HCT116 (cell line): ENCODE results near the gene CPS1. TPM values are rescaled to one million over a fixed set of nuclear protein-coding genes. Genes with fewer than 3 reads are reported as not detected.

ENCODE experiments used
- ATAC-seq: fragments of 200-7000 bp; cut with Tn5 transposase; 2 replicates; pipeline ENCODE4 v1.9.1; 2020; ENCODE audit warnings: mild to moderate bottlenecking, moderate library complexity
- BruUV-seq: library from RNA; stranded (reverse); fragments of 400-500 nt; replicated peaks from 2 replicates; lab custom pipeline; 2021; lab: Mats Ljungman, UMichigan
- CTCF ChIA-PET: fragments of 300-600 bp; sonication (Branson Sonifier 250); formaldehyde crosslinking; loops from one replicate; lab custom pipeline; 2021; ENCODE audit warnings: antibody characterized with exemption; lab: Charles Lee
- POLR2A ChIA-PET: fragments of 300-600, 350-600 bp; sonication (Branson Sonifier 250); formaldehyde crosslinking; loops from one replicate; lab custom pipeline; 2021; ENCODE audit warnings: antibody characterized with exemption; lab: Charles Lee
- RAD21 ChIA-PET, 2 experiments: fragments of 300-600 bp; sonication (Branson Sonifier 250); formaldehyde crosslinking; loops; one replicate each; lab custom pipeline; 2023; ENCODE audit warnings: low total read pairs in 2 of 2; ENCODE audit not compliant: uncharacterized antibody in 2 of 2, unreplicated experiment in 2 of 2, low non-redundant PET in 1 of 2; lab: Charles Lee
- DNase-seq: peaks from one replicate; pipeline ENCODE4 v3.0.0-alpha.2; 2010; ENCODE audit warnings: low read depth, low spot score
- H2AFZ ChIP-seq: fragments of 200-600 bp; shearing (Covaris generic), sonication (generic); 2 replicates; pipeline ENCODE4 v1.6.1; 2017; ENCODE audit warnings: low read depth, mixed run types, mixed read lengths, antibody characterized with exemption, low read length; ENCODE audit not compliant: poor library complexity, severe bottlenecking
- H3K27ac ChIP-seq: 2 replicates; pipeline ENCODE4 v1.5.1; 2012; ENCODE audit warnings: low read depth, low read length
- H3K27me3 ChIP-seq: fragments of 200-600 bp; sonication (generic); 2 replicates; pipeline ENCODE4 v1.6.1; 2016; ENCODE audit warnings: mixed run types, low read length, mixed read lengths; ENCODE audit not compliant: insufficient read depth
- H3K36me3 ChIP-seq, 2 experiments: fragments of 200-500 bp in 1 of 2; fragments of 200-600 bp in 1 of 2; sonication (Bioruptor generic) in 1 of 2; sonication (generic) in 1 of 2; 2 replicates each; pipeline versions ENCODE4 v1.5.1 to v1.6.1; 2014 to 2016; ENCODE audit warnings: low read length in 2 of 2, inconsistent platforms in 1 of 2, mixed read lengths in 1 of 2, mixed run types in 1 of 2; ENCODE audit not compliant: insufficient read depth in 2 of 2, control insufficient read depth in 1 of 2
- H3K4me1 ChIP-seq, 2 experiments: fragments of 200-600 bp in 1 of 2; sonication (generic) in 1 of 2; 2 replicates each; pipeline versions ENCODE4 v1.5.1 to v1.6.1; 2012 to 2017; ENCODE audit warnings: low read length in 2 of 2, inconsistent platforms in 1 of 2, mild to moderate bottlenecking in 1 of 2, mixed read lengths in 1 of 2, mixed run types in 1 of 2, moderate library complexity in 1 of 2; ENCODE audit not compliant: insufficient read depth in 2 of 2, control insufficient read depth in 1 of 2
- H3K4me2 ChIP-seq: fragments of 200-600 bp; sonication (generic); 2 replicates; pipeline ENCODE4 v1.6.1; 2017; ENCODE audit warnings: mixed run types, low read length, mixed read lengths
- H3K4me3 ChIP-seq, 2 experiments: fragments of 200-600 bp in 1 of 2; sonication (generic) in 1 of 2; replicated peaks in 1 of 2; 2 replicates each; pipeline ENCODE4 v1.5.1; 2011 to 2016; ENCODE audit warnings: low read length in 2 of 2, control low read depth in 1 of 2, low read depth in 1 of 2, mild to moderate bottlenecking in 1 of 2, mixed read lengths in 1 of 2, mixed run types in 1 of 2
- H3K79me2 ChIP-seq: fragments of 200-600 bp; sonication (generic); 2 replicates; pipeline ENCODE4 v1.6.1; 2017; ENCODE audit warnings: mild to moderate bottlenecking, mixed run types, low read length, moderate library complexity, mixed read lengths; ENCODE audit not compliant: insufficient read depth
- H3K9ac ChIP-seq: fragments of 200-600 bp; sonication (generic); 2 replicates; pipeline ENCODE4 v1.6.1; 2016; ENCODE audit warnings: low read length, mixed read lengths
- H3K9me2 ChIP-seq: fragments of 200-600 bp; sonication (generic), shearing (Covaris generic); 2 replicates; pipeline ENCODE4 v1.6.1; 2017; ENCODE audit warnings: mixed run types, mild to moderate bottlenecking, moderate library complexity; ENCODE audit not compliant: insufficient read depth
- H3K9me3 ChIP-seq, 2 experiments: fragments of 200-500 bp in 1 of 2; fragments of 200-600 bp in 1 of 2; sonication (Bioruptor generic) in 1 of 2; sonication (generic) in 1 of 2; 2 replicates each; pipeline ENCODE4 v1.6.1; 2014 to 2017; ENCODE audit warnings: low read length in 2 of 2, mixed read lengths in 2 of 2, inconsistent platforms in 1 of 2, low read depth in 1 of 2, mild to moderate bottlenecking in 1 of 2, mixed run types in 1 of 2, moderate library complexity in 1 of 2; ENCODE audit not compliant: control insufficient read depth in 1 of 2, insufficient read depth in 1 of 2
- H4K20me1 ChIP-seq: fragments of 200-600 bp; sonication (generic), shearing (Covaris generic); 2 replicates; pipeline ENCODE4 v1.6.1; 2017; ENCODE audit warnings: mixed run types, mild to moderate bottlenecking, moderate library complexity; ENCODE audit not compliant: insufficient read depth
- ATF3 ChIP-seq: IDR thresholded peaks from 2 replicates; pipeline ENCODE4 v1.6.1; 2012
- CBX3 ChIP-seq: IDR thresholded peaks from 2 replicates; pipeline ENCODE4 v1.6.1; 2012; ENCODE audit warnings: low read depth
- CEBPB ChIP-seq: IDR thresholded peaks from 2 replicates; pipeline ENCODE4 v1.6.1; 2012; ENCODE audit warnings: low read depth
- EGR1 ChIP-seq: IDR thresholded peaks from 2 replicates; pipeline ENCODE4 v1.6.1; 2012; ENCODE audit warnings: low read depth
- EZH2 ChIP-seq: fragments of 200-600 bp; sonication (generic); IDR thresholded peaks from 2 replicates; pipeline ENCODE4 v1.6.1; 2017; ENCODE audit warnings: antibody characterized with exemption, mixed run types
- EZH2phosphoT487 ChIP-seq: fragments of 200-600 bp; IDR thresholded peaks from 2 replicates; pipeline ENCODE4 v1.6.1; 2018; ENCODE audit warnings: antibody characterized with exemption, borderline replicate concordance
- FOSL1 ChIP-seq: IDR thresholded peaks from 2 replicates; pipeline ENCODE4 v1.6.1; 2012; ENCODE audit warnings: low read depth
- POLR2A ChIP-seq: IDR thresholded peaks from 2 replicates; pipeline ENCODE4 v1.7.0; 2011; ENCODE audit warnings: borderline replicate concordance; ENCODE audit not compliant: insufficient read depth, insufficient read length; ENCODE audit errors: extremely low read depth
- POLR2AphosphoS5 ChIP-seq: IDR thresholded peaks from 2 replicates; pipeline ENCODE4 v1.6.1; 2011; ENCODE audit warnings: mild to moderate bottlenecking, low read depth, low read length, moderate library complexity
- RAD21 ChIP-seq: IDR thresholded peaks from 2 replicates; pipeline ENCODE4 v1.6.1; 2012; ENCODE audit warnings: low read depth, mild to moderate bottlenecking
- SIN3A ChIP-seq: IDR thresholded peaks from 2 replicates; pipeline ENCODE4 v1.6.1; 2012; ENCODE audit warnings: low read depth
- SP1 ChIP-seq: IDR thresholded peaks from 2 replicates; pipeline ENCODE4 v1.6.1; 2012; ENCODE audit warnings: low read depth
- SRF ChIP-seq: IDR thresholded peaks from 2 replicates; pipeline ENCODE4 v1.6.1; 2012; ENCODE audit warnings: low read depth
- TCF7L2 ChIP-seq: IDR thresholded peaks from 2 replicates; pipeline ENCODE4 v1.7.0; 2011; ENCODE audit warnings: borderline replicate concordance, inconsistent platforms; ENCODE audit not compliant: insufficient read depth, insufficient read length; ENCODE audit errors: extremely low read depth
- YY1 ChIP-seq: IDR thresholded peaks from 2 replicates; pipeline ENCODE4 v1.6.1; 2011; ENCODE audit warnings: low read length, low read depth, moderate library complexity, mild to moderate bottlenecking; ENCODE audit not compliant: insufficient replicate concordance; ENCODE audit errors: extremely low read depth
- ZFX ChIP-seq: fragments of 450-650 bp; IDR thresholded peaks from 2 replicates; pipeline ENCODE4 v1.6.1; 2017
- ZNF274 ChIP-seq: fragments of 200-500 bp; sonication (Bioruptor generic); IDR thresholded peaks from 2 replicates; pipeline ENCODE4 v1.6.1; 2014; ENCODE audit warnings: mild to moderate bottlenecking, low read depth, low read length, inconsistent platforms
- intact Hi-C: fragments of 100-400 bp; cut with micrococcal nuclease; formaldehyde crosslinking; loops from 2 replicates; pipeline ENCODE4 v1.10.0; 2022
- total RNA-seq: library from RNA; stranded (reverse); gene quantifications from one replicate; pipeline ENCODE4 v1.2.1, GENCODE V29; 2021; ENCODE audit not compliant: unreplicated experiment

CPS1 gene
- total RNA-seq, 1 experiment from 2014 or later, result 37.5 TPM

- no peak for ATAC-seq
- H3K4me1 ChIP-seq, result no peaks in the 10 kb centered on the region
- H3K9ac ChIP-seq, result no peak overlapping the region
- RAD21 ChIA-PET, result no interaction called here
- H2AFZ ChIP-seq, result no peak overlapping the region
- TF ChIP-seq TCF7L2 (no peak), ATF3 (no peak), SRF (no peak), POLR2AphosphoS5 (no peak), CEBPB (no peak), POLR2A (no peak), SP1 (no peak), EGR1 (no peak), CBX3 (no peak), SIN3A (no peak), FOSL1 (no peak), EZH2 (no peak), EZH2phosphoT487 (no peak), ZNF274 (no peak)
- BruUV-seq, result no TSS peak
- intact Hi-C loops, result no loop called here
- no peaks in the 10 kb centered on the region for H4K20me1 ChIP-seq
- H3K4me2 ChIP-seq, result no peak overlapping the region
- POLR2A ChIA-PET, result no interaction called here
- no peaks in the 10 kb centered on the region for H3K9me3 ChIP-seq
- no peaks in the 10 kb centered on the region for H3K27me3 ChIP-seq
- no peak overlapping the region for H3K4me3 ChIP-seq
- no peak for DNase-seq
- H3K79me2 ChIP-seq, result no peaks in the 10 kb centered on the region
- no peak overlapping the region for H3K27ac ChIP-seq
- CTCF ChIA-PET, result no interaction called here
- no peaks in the 10 kb centered on the region for H3K9me2 ChIP-seq
- H3K36me3 ChIP-seq, result no peaks in the 10 kb centered on the region
Observed at GRCh38 chr2:210562091-210562490, 5.7 kb downstream of the CPS1 start.

GRCh38 chr2:210562502-210563080 lies 6.2 kb downstream of the CPS1 start:
- no peaks in the 10 kb centered on the region for H3K4me1 ChIP-seq
- H3K4me3 ChIP-seq, result no peak overlapping the region
- no peak overlapping the region for H3K9ac ChIP-seq
- no peak overlapping the region for H2AFZ ChIP-seq
- ChIA-PET POLR2A (no interaction called here), RAD21 (no interaction called here), CTCF (no interaction called here)
- H3K27ac ChIP-seq, result no peak overlapping the region
- intact Hi-C loops, result no loop called here
- ATAC-seq (no peak), DNase-seq (no peak)
- H3K9me3 ChIP-seq, result no peaks in the 10 kb centered on the region
- H4K20me1 ChIP-seq, result no peaks in the 10 kb centered on the region
- no TSS peak for BruUV-seq
- H3K27me3 ChIP-seq, result no peaks in the 10 kb centered on the region
- H3K79me2 ChIP-seq, result no peaks in the 10 kb centered on the region
- H3K36me3 ChIP-seq, result no peaks in the 10 kb centered on the region
- TF ChIP-seq YY1 (no peak), CEBPB (no peak), POLR2A (no peak), RAD21 (no peak), EGR1 (no peak), SRF (no peak), ZNF274 (no peak), ZFX (no peak), ATF3 (no peak), TCF7L2 (no peak), SP1 (no peak), CBX3 (no peak), EZH2 (no peak), SIN3A (no peak)
- H3K9me2 ChIP-seq, result no peaks in the 10 kb centered on the region
- H3K4me2 ChIP-seq, result no peak overlapping the region
